ENCODE measurements around the gene MBD6.

Gene MBD6

GRCh38 chr12:57529831-57530230 lies 7.2 kb downstream of the MBD6 start:
- H3K4me3 ChIP-seq (ENCODE audit: low read depth, low read length) = no peak overlapping the region
- TF ChIP-seq, protein P1, sequence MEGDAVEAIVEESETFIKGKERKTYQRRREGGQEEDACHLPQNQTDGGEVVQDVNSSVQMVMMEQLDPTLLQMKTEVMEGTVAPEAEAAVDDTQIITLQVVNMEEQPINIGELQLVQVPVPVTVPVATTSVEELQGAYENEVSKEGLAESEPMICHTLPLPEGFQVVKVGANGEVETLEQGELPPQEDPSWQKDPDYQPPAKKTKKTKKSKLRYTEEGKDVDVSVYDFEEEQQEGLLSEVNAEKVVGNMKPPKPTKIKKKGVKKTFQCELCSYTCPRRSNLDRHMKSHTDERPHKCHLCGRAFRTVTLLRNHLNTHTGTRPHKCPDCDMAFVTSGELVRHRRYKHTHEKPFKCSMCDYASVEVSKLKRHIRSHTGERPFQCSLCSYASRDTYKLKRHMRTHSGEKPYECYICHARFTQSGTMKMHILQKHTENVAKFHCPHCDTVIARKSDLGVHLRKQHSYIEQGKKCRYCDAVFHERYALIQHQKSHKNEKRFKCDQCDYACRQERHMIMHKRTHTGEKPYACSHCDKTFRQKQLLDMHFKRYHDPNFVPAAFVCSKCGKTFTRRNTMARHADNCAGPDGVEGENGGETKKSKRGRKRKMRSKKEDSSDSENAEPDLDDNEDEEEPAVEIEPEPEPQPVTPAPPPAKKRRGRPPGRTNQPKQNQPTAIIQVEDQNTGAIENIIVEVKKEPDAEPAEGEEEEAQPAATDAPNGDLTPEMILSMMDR (IDR thresholded peaks at IDR 0.05; ENCODE audit: low read depth, low read length) = no peak

- no peak overlapping the region for H3K4me3 ChIP-seq (ENCODE audit: low read depth, low read length)
- TF ChIP-seq, protein P1 (IDR thresholded peaks at IDR 0.05; ENCODE audit: low read depth, low read length) = no peak
Observed at GRCh38 chr12:57530396-57531142, 7.9 kb downstream of the MBD6 start.

DNA sequence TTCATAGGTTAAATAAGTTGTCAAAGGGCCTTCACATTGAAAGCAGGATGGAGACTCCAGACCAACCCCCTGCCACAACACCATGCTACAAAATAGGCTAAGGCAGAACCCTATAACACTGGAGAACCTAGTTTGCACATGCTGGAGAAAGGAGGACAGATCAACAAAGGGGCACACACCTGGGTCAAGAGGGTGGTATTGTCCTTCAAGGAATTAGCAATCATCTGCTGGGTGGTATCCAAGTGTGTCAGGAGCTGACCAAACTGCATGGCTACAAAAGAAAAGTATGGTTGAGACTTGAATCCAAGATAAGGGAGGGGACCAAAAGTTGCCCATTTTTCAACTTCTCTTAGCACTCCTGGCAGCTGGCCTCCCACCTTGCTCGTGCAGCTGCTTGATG lies 9.2 kb downstream of the MBD6 start:
- H3K4me3 ChIP-seq (ENCODE audit: low read depth, low read length) = no peak overlapping the region
- TF ChIP-seq, protein P1 (IDR thresholded peaks at IDR 0.05; ENCODE audit: low read depth, low read length) = no peak

DNA sequence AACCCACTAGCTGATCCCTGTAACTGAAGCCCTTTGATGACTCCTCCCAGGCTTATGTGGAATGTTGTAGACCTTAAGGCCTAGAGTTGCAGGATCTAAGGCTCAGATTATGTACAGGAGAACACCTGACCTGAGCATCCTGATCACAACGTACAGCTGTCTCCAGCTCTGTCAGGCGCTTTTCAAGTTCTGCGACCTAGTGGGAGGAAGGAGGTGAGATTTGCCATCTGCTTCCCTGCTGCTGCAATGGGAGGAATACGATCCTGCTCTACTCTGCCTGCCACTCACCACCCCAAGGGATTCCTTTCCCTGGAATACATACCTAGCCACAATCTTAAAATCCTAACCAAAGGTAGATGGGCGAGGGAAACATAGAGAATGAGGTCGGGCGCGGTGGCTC lies 10.5 kb downstream of the MBD6 start:
- no peak overlapping the region for H3K4me3 ChIP-seq (ENCODE audit: low read depth, low read length)
- TF ChIP-seq, protein P1 (IDR thresholded peaks at IDR 0.05; ENCODE audit: low read depth, low read length) = no peak

DNA sequence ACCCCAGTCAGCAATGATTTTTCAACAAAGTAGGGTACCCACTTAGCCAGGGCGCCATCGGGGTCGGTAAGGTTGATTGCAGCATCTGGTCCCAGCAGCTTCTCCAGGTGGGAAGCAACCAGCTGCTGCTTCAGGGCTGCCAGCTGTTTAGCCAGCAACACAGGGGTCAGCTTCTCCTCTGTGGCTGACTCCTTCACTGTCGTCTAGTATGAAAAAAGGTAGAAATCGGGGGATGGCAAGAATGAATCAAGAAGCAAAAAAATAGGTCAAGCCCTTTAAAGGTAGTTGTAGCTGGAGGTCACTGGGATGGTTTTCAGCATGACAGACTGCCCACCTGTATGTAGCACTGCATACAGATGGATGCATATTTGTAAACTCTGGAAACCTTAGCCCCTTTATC lies 11.6 kb downstream of the MBD6 start:
- H3K4me3 ChIP-seq (ENCODE audit: low read depth, low read length) = no peak overlapping the region
- TF ChIP-seq, protein P1 (IDR thresholded peaks at IDR 0.05; ENCODE audit: low read depth, low read length) = no peak

DNA sequence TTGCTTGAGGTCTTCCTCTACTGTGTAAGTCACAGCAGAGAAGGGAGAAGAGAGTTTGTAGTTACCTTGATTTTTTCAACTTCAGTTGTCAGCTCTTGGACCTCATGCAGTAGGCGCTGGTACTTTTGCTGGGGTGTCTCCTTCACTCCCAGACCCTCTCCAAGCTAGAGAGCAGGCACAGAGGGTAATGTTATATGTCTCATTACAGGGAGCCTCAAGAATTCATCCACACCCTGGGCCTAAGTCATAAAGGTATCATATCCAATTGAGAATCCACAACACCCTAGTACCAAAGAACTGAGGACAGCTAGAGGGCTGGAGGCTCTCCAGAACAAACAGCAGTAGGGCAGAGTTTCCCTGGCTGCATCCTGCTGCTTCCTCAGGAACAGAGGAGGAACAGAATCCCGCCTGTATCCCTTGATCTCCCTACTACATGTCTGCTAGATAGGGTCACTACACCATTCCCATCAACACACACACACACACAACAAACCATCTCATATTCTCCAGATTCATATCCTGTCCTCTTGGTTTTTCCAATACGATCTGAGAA lies 12.4 kb downstream of the MBD6 start:
- H3K4me3 ChIP-seq (ENCODE audit: low read depth, low read length) = no peak overlapping the region

More for the DNA sequence above, 12.4 kb downstream of the MBD6 start:
- TF ChIP-seq, protein P1 (IDR thresholded peaks at IDR 0.05; ENCODE audit: low read depth, low read length) = no peak
